Stimulated activated CD4-positive, alpha-beta T cell treated with anti-CD3 and anti-CD28 coated beads, Interleukin-4, amount 100 ng/mL, for 1 hour (primary cell): Measurements from ENCODE around the gene HPGD.
"Not testable (repeated sequence)": the region's sequence is repeated elsewhere in the genome, so short reads cannot be mapped to it uniquely, and the experiment has no call there.

Source experiments
- DNase-seq: peaks from one replicate; pipeline ENCODE4 v3.0.0-alpha.2; 2020

The HPGD gene

DNA sequence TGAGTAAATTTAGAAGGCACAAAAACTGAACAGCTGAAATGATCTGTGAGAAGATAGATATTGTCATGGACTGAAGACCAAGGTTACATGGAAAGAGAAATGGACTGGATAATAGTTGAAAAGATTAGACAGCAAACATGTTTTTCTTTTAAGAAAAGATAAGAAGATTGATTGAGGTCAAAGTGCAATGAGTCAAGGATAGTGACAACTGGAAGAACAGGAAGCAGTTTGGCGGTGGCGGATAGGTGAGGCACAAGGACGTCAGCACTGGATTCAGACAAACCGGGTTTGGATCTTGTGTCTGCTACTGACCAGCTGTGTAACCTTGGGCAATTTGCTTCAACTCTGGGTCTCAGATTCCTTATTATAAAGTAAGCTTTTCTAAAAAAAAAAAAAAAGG, 2.0 kb upstream of the HPGD start:
- DNase-seq: no peak

DNA sequence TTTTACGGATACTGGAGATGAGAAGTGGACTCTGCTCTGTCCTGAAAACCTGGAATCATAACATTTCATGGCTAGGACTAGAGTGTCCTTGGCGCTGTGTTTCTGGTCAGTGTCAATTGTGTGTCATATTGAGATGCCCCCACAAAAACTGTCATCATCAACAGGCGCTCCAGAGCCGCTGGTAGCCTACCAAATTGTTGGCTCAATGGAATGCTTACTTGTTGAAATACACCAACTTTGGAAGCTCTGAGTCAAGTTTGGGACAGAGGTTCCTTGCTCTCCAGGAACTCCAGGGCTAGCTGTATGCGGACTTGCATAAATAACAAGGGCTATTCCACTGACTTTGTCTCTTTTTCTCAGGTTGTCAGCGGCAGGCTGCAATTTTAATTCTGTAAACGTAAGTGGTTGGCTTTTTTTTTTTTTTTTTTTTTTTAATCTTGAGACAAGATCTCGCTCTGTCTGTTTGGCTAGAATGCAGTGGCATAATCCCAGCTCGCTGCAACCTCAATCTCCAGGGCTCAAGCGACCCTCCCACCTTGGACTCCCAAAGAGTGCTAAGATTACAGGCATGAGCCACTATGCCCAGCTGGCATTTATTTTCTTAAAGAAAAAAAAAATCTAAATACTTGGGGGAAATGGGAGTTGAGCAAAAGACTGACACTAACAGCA, 871 bp upstream of the HPGD start:
- DNase-seq: no peak

DNA sequence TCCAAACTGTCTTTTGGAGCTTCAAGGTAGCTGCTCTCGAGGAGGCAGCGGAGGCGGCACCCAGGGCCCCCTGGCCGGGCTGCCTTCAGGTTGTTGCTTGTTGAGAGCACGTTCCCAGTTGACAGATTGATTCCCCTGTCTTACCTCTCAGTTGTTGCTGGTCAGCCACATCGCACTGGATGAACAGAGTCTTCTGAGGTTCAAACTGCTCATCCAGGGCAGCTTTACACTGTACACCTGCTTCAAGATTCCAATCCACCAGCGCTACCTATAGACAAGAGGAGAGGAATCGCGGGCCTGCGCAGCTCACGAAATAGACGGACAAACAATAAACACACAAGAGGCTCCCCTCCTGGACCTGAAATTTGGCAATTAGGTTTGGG, 497 bp downstream of the HPGD start:
- no peak for DNase-seq

DNA sequence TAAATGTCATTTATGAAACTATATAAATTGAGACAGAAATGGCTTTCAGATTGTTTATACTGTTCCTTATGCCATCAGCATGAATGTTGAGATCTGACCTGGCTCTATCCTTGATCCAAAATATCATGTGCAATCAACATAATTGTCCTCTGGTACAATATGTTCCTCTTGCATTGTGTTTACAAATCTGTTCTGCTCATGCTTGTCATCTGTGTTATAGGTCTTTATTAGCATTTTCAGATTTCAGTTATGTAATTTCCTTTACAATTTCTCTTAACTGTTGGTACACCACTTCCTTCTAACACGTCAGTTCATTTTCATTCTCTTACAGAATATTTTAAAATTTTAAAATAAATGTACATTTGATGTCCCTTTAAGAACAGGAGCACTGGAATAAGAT, 1.6 kb downstream of the HPGD start:
- no peak for DNase-seq

DNA sequence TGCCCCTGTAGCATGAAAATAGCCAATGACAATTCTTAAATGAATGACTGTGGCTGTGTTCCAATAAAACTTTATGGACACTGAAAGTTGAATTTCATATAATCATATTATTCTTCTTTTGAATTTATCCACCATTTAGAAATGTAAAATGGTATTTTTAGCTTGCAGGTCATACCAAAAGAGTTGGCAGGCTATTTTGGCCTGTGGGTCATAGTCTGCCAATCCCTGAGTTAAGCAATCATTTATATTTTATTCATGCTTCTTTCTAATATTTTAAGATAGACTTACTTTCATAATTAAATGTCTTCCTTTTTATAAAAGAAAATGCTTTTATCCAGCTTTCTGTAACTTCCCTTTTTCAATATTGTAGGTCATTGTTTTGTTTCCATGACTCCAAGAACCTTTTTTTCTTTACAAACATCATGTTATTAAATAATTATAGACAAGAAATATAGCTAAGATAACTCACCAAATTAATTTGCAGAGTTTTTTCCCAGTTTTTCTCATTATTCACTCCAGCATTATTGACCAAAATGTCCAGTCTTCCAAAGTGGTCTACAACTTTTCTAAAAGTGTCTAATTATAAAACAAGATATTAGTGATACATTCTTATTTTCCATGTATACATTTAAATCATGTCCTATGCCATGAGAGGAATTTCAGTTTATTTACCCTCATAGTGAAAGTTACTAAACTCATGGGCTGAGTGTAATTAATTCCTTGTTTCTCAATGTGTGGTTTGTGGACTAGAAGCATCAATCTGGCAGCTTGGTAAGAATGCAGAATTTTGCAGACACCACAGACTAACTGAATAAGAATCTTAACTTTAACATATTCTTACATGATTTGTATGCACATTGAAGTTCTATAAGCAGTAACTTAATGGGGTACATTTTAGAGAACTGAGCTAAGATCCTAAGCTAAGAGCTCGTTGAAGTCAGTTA, 4.5 kb downstream of the HPGD start:
- no peak for DNase-seq

DNA sequence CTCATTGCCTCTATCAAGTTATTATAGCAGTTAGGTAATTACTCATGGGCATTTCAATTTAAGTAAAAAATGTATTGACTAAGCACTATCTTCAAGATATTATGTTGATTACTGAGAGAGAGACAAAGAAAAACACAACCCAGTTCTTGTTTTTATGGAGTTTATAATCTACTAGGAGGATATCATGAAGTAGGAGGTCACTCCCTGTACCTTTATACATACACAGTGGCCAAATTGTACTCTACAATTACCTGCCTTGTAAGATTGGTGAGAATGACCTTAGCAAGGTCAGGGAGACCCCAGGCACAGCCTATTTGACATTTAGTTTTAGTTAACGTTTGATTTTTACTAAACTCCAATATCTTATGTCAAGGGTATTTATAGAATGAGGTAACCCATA, 5.5 kb downstream of the HPGD start:
- no peak for DNase-seq

DNA sequence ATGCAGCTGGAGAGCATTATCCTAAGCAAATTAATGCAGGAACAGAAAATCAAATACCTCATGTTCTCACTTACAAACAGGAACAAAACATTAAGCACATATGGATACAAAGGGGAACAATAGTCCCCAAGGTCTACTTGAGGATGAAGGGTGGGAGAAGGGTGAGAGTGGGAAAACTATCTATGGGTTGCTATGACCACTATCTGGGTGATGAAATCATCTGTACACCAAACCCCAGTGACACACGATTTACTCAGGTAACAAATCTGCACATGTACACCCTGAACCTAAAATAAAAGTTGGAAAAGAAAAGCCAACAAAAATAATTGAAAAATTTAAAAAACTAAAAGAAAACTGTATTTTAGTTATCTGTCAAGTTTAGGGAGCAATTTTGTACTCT, 5.9 kb downstream of the HPGD start:
- DNase-seq: no peak

DNA sequence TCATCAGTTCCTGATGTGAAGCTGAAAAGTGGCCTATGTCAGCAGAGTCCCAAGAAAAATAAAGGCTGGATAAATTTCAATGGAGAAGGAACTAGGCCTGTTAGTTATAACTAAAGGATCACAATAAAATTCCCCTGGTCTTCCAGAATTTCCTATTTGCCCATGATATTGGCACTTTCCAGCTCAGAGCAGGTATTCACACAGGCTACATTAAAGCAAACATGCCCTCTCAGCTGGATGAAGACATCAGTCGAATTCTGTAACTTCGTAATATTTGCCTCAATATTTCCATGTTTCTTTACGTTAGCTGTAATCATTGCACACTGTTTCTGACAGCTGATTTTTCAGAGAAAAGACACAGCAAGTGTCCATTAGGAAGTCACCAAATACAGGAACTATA, 9.5 kb downstream of the HPGD start:
- DNase-seq: no peak

DNA sequence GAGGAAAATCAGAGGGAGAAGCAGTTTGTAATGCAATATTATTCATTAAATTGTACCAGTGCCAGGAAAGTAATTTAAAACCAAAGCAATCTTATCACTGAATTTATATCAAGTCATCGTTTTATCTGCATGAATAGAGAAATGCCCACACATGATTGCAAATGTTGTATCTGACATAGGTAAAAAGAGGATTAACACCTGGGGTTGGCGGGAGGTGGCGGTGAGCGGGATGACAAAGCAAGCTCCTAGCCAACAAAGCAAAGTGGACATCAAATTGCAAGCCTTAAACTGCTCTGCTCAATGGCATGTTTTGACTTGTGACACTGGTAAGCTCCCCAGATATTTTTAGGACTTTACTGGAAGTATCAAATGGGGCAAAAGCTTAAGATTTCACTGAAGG, 16.4 kb downstream of the HPGD start:
- DNase-seq: no peak

DNA sequence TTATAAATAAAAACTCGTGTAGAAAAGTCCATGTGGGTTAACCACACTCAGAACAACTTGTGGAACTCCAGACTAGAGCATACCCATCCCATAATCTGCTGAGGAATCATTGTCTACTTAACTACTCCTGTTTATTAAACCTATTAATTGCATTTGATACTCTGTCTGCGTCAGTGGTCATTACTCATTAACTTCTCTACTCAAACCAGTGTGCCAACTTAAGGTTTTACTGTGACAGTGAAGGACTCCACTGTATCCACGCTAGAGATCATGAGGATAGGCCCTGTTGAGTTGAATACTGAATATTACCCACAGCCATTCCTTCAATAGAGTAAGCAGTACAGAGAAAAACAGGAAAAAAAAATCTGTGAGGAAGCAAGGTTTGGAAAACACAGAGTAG, 17.3 kb downstream of the HPGD start:
- DNase-seq: no peak

DNA sequence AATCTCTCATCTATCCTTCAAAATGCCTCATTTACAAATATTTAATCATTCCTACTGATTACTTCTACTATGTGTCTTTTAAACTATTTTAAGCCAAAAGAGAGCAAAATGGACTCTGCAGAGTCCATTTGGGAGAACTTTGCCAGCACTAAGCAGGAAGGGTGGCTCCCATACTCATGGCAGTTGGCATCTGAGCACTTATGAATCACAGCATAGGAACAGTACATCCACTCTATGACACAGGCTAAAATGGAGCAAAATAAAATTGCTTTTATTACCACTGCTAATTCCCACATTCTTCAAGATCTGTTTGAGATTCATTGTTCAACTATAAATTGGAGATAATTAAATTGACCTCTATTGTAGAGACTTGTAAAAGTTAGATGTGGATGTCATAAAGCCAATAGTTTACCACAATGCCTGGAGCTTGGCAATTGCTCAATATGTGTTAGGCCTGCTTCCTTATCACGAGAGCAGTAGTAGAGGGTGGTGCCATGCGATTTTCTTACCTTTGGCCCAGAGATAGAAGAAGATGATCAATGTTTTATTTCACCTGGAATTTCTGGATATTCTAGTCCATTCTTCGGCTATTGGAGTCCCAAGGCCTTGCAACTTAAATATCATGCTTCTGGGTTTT, 19.1 kb downstream of the HPGD start:
- DNase-seq: no peak

DNA sequence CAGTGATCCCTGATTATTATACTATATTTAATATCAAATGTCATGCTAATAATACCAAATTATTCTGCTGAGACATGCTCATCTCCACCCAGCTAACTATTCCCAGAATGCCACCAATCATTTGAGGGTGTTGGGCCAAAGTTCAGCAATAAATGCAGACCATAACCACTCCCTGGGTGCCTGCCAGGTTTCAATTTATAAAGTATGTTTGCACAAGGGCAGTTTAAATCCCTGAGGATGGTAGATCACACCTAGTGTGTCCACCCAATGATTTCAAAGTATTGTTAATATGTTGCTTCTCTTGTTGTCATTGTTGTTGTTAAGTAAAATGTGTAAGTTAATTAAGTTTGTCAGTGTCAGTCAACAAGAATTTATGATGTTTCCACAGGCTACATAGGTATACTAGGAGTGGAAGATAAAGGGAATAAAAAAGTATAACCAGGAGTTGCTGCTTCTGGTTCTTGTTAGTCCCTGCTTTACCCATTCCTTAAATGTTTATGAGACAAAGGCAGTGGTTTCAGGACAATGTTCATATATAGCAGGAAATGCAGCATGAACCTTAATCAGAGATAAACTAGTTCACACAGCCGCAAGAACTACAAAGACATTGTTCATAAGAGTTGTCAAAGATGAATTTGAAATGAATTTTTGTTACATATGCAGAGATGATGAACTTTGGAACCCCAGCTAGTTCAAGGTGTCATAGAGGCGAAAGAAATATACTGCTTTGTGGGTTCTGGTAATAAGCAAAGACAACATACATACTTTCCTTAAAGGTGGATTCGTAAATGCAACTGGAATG, 25.5 kb downstream of the HPGD start:
- no peak for DNase-seq

DNA sequence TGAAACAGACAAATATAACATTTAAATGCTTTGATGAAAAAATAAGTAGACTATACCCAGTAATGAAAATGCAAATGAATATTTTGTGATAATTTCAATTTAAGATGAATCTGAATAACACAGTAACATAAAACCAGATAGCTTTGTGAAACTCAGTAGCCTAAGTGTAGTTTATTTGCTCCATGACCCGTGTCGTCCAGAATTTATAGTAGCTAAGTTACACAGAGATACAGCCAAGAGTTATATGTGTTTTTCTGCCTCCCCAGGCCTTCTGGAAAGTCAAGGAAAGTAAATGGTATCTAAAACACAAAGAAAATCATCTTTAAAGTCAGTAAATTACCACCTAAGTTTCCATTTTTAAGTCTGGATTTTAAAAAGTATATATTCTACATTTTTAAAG, 26.7 kb downstream of the HPGD start:
- no peak for DNase-seq

DNA sequence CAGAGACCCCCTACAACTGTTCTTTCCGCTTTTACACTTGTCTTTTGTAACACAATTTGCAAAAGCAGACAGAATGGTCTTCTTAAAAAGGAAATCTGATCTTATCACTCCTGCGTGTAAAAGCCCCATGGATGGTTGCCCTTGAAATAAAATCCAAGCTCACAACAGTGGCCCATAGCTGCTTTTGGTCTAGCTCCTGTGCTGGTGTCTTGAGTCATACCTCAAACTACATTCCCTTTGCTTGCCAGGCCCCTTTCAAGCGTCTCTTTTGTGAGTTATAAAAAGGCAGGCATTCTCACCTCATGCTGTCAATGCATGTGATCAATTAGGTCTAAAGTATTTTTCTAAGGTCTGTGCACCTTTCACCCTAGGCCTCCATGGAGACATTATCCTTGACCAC, 27.6 kb downstream of the HPGD start:
- DNase-seq: no peak

DNA sequence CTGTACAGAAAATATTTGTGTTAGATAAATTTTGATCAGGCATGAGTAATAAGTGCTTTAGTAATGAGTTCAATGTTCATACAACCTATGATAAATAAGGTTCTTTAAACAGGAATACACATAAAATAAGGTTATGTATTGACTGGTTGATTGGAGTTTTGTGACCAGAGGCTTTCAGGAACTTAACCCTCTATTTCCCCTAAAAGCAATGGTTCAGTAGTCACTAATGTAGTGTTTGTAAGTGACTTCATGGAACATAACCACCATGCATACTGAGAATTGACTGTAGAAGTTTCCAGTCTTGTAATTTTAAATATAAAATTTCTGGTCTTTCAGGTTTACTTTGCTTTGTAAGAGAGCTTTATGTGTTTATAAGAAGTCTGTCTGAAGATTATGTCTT, 28.1 kb downstream of the HPGD start:
- no peak for DNase-seq

DNA sequence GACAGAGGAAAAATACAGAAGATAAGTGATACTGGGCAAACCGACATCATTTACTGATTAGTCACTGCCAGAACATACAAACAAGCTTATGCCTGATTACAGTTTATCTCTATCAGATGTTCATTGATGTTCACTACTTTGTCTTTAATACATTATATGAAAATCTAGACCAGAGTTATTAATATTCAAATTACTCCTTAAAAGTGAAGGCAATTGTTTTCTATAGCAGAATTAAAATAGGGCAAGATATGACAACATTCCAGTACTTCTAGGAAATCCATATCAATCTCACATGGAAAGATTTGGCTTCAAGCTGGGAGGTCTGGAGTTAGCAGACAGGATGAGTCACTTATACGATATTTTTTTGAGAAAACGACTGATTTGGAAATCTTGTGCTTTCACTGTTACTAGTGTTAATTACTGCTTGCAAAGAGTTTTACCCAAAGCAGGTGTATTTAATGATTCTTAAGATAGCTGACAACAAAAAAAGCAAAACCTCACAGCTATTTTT, 31.8 kb downstream of the HPGD start:
- no peak for DNase-seq

DNA sequence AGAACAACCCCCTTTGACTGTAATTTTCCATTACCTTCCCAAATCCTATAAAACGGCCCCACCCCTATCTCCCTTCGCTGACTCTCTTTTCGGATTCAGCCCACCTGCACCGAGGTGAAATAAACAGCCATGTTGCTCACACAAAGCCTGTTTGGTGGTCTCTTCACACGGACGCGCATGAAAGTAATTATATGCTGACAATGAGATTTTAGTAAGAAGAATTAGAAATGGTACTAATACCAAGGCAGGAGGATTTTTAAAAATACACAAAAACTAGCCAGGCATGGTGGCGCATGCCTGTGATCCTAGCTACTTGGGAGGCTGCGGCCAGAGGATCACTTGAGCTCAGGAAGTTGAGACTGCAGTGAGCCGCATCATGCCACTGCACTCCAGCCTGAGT, 33.9 kb downstream of the HPGD start:
- not testable (repeated sequence) for DNase-seq

DNA sequence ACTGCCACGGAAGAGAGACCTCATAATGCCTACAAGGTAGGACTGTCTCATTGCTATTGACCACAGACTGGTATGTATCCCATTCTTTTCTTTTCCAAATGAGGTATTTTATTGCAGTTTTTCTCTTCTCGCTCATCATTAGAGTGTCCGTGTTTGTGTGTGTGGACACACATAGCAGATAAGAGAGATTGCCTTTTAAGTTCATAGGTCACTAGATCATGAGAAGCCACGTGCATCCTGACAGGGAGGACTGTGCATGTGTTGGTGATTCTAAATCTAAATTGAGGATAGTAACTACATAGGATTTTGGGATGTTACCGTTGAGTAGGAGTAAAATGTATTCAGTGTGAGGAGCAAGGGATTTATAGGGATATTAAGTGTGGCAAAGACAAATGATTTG, 37.3 kb downstream of the HPGD start:
- DNase-seq: no peak

DNA sequence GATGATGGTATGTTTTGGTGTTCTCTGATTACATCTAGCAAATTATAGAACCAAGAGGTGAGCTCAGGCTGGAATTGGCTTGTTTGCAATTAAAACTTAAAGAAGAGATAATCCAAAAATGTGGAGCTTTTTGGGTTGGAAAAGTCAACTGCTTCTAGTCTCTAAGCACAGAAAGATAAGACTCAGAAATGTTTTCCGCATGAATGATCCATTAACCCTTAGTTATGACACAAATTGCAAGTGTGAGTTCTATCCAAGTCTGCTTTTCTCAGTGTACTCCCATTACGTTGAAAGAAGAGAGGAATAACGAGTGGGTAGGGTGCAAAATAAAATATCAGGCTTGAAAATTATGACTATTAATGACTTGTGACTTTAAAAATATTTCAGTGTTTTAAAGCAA, 38.5 kb downstream of the HPGD start:
- DNase-seq: no peak

DNA sequence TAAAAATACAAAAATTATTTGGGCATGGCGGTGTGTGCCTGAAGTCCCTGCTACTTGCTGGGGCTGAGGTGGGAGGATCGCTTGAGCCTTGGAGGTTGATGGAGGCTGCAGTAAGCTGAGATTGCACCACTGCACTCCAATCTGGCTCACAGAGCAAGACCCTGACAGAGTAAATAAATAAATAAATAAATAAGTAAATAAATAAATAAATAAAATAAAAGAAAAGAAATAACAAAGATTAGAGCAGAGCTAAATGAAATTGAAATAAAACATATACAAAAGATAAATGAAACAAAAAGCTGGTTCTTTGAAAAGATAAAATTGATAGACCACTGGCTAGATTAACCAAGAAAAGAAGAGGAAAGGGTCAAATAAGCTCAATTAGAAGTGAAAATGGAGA, 43.1 kb downstream of the HPGD start:
- no peak for DNase-seq

DNA sequence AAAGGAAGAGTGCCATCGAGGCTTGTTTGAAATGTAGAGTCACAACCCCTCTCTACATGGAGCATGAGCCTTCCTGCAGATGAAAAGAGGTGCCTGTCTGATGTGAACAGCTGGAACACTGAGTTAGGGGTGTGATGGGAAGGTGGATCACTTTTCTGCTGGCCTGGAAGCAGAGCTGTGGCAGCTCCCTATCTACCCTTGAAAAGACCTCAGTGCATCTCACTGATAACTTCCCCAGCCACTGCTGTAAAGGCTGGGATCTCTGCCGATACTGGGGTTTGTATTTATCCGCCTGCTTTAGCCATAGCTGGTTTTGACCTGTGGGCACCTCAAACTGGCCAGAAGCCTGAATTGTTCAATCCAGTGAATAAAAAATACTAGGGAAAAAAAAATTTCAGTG, 46.8 kb downstream of the HPGD start:
- no peak for DNase-seq

DNA sequence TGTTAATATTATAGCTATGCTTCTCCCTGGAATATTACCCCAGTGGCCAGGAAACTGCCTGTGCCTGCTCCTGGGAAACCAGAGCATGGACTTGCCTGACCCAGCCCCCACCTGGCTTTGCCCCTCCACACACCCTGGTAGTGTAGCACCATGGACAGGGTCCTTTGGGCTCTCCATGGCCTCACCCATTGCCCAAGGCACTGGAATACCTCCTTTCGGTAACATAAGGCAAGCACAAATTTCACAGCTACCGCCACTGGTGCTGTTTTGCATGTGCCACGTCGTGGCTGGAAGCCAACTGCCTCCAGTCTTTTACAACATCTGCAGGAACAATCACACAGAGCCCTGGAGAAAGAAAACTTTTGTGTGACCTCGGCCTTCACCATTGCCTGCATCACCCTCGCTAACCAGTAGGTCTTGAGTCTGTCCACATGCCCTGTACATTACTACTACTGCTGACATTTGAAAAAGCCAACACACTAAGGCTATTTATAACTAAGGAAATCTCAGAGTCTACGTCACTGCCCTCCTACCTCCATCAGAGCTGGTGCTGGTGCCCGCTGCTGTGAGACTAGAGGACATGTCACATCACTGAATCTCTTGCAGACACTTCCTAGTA, 47.7 kb downstream of the HPGD start:
- no peak for DNase-seq

DNA sequence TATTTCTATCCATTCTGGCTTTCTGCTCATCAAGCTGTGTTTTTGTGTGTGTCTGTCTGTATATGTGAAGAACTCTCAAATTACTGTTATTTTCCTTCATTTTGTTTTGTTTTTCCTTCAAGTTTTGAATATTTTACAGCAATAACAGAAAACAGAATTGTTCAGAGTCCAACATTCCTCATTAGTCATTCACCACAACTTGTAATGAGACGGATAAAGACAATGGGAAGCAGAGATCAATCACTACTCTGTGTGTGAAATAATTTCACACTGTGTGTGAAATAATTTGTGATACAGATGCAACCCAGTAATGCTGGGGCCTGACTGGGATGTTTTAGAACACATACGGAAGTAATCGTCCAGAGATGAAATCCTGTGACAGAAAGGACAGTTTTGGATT, 55.2 kb downstream of the HPGD start:
- no peak for DNase-seq
